NCI-H82 treated with DMSO at 0.1 percent for 48 hours (cell line): ENCODE results near the gene PLXNA2.

Source experiments
- DNase-seq: peaks from one replicate; lab custom pipeline; 2025; ENCODE audit not compliant: unreplicated experiment; lab: John Stamatoyannopoulos, UW

Gene PLXNA2

DNA sequence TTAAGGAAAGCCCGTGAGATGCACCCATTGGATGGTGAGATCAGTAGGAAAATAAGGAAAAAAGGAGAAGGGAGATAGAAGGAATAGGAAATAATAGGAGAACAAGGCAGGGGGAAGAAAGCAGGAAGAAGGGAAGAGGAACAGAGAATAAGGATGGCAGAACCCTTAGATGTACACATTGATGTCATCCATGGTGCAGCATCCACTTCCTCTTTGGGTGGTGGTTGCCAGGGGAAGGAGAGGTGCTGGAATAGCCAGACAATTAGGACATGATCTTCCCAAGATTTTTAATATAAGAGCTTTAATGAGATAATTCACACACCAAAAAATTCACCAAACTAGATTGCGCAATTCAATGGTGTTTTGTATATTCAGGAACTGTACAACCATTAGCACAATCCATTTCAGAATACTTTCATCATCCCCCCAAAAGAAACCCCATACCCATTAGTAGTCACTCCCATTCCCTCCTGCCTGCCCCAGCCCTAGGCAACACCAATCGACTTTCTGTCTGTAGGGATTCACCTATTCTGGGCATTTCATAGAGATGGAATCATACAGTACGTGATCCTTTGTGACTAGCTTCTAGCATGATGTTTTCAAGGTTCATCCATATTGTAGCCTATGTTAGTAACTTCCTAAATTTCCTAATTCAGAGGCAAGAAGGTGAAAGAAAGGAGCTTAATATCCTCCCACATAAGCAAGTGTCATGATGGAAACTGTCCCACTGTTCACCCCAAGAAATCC, 121.4 kb downstream of the PLXNA2 start:
- no peak for DNase-seq

DNA sequence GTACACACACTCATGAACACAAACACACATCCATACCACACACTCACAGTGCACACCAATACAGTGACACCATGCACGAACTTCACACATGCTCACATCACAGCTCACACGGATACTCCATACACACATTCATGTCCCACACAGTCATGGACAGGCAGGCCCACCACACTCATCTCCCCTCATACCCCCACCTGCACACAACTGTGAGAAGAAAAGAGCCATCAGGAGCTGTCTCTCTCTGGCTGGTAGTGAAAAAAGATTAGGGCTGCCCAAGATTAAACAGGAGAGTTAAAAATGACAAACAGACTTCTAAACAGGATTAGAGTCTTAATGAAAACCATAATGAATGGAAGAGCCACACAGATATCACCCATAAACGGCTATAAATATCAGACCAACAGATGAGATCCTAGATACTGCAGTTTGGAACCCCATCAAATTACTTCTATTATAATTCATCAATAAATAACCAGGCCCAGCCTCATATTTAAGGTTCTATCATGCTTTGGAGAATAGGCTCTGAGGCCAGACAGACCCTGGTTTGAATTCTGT, 122.3 kb downstream of the PLXNA2 start:
- peak; percentile 87 for DNase-seq

DNA sequence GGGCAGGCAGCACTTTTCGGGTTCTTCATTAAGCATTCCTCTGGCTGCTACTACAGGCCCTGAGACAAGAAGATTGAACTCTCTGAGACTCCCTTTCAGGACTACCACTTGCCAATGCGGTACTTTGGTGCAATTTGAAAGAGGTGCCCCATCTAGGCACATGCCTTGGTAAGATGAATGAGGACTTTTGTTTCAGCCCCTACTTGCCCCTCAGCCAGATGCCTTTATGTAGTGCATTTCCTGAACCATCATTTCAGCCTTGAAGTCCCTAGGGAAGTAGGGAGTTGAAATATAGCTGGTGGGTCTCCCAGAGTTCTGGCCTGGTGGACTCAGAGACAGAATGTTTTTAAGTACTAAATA, 123.8 kb downstream of the PLXNA2 start:
- DNase-seq, result no peak

DNA sequence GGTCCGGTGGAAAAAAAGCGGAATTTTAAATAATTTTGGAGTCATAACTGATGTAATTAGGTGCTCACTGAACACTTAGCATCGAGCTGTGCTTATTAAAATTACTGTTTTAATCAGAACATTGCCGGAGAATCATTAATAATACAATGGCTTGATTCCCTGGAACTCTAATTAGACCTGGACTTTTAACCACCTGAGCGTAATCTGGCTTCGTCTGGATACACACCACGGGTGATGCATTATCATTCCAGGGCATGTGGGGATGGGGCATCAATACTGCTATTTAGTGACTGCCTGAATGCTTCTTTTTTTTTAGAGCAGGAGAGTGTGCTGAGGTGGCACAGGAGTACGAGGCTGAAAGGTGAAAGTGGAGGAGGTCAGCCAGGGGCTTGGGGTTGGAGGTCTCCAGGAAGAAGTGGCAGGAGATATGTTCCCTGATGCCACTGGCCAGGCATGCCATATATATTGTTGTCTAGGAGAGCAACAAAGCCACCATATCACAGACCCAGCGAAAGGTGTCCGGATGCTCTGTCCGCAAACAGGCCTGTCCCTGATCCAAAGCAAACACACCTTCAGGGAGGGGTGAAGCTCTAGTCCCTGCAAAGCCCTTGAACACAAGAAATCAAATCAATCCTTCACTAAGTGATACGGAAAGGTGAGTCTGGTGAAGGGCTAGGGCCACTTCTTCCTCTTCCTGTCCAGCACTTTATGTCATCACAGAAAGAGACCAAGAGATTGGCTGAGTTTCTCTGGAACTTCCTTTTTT, 125.2 kb downstream of the PLXNA2 start:
- DNase-seq, result no peak

DNA sequence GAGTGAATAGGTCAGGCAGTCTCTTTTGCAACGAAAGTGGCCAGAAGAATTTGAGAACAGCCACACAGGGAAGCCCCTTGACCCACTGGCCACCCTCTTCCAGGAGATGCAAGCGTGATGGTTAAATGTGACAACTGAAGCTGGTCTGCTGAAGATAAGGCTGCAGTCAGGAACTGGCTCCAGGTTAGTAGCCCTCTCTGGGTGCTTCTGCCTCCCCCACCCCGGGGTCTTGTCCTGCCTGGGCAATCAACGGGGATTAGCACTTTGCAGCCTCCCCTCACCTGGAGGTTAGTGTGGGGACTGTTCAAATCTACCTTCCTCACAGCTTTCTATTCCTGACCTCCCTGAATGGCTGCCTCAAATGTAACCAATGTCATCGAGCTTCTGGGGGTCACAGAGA, 125.9 kb downstream of the PLXNA2 start:
- no peak for DNase-seq

DNA sequence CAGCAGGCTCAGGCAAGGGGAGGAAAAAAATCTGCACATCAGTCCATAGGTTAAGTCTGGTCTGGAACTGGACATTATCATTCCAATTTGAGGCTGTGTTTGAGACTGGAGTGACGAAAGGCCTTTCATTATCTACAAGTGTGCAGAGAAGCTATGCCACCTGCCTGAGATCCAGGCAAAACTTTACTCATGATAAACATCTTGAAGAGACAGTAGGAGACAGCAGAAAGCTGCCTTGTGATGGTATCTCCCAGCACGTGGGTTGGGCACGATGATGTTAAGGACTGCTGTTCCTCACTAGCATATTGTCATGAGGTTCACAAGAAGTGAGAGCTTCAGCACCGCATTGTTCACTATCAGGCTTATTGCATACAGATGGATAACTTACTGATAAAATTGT, 126.4 kb downstream of the PLXNA2 start:
- no peak for DNase-seq

DNA sequence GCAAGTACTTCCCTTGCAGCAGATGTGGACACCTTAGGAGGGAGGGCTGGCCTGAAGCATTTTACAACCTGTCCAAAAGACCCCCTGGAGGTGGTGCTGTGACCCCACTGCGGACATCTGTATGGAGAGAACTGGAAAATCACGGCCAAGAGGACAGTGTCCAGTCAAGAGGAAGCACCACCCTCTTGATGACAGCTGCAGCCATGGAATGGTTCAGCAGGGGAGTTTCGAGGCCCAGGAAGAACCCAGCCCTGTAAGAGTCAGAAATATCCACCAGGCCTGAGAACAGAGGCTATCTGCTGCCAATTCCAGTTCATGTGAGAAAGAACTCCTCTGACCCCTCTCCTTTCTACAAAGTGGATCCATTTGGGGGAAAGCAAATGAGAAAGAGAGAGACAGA, 126.8 kb downstream of the PLXNA2 start:
- DNase-seq, result no peak

DNA sequence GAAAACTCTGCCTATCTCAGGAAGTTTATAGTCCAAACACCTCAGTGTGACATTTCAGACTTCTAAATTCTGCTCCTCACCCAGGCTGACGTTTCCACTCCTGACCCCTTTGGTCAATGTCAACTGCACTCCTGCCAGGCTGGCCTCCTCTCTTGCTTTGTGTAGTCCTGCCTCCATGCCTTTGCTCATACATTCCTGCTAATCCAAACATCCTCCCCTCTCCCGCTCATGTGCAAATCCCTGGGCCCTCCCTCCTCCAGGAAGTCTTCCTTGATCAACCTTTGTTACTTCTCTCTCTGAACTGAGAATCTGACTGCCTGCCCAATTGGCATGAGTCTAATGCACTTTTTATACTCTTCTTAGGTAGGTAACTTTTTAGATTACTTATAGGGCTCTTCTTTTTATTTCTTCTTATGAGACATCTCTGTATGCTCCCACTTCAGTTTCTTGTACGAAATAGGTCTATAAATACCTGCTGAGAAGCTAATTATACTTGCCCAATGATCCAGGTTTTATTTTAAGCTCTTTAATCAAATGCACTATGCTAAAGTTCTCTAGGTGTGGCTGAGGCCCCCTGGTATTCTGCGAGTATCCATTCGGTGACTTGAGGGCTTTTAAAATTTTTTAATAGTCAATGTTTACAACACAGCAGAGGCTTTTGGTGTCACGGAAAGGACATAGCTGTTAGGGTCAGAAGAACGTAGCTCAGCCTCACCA, 128.1 kb downstream of the PLXNA2 start:
- DNase-seq, result peak; percentile 44

DNA sequence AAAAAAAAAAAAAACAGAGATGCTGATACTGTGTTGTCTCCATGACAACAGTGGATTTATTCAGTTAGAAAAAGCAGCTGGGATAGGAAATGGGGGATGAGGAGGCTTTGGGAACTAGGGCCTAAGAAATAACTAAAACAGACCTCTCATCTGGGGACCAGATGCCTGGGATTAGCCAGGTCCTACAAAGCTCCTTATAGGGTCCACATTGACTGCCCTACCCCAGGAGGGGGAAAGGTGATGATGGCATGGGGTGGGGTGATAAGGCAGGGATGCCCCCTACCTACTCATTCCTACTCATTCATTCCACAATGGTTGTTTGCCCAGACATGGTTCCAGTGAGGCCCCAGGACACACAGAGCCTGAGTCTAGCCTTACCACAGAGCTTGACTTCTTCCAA, 131.2 kb downstream of the PLXNA2 start:
- DNase-seq, result peak; percentile 45

DNA sequence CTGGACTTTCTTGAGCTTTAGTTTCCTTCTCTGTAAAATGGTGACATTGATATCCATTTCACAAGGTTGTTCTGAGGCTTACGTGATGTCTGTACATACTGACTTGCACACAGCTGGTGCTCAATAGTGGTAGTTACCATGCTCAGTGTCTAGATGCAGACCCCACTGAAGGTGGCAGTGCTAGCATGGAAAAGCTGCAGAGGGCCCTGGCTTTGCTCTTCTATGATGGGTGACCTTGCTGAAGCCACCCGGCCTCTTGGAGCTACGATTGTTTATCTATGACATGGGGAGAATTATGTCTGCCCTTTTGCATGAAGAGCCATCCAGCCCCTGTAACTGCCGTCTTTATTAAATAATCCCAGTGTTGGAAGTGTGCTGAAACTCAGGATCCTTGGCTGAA, 131.8 kb downstream of the PLXNA2 start:
- no peak for DNase-seq

DNA sequence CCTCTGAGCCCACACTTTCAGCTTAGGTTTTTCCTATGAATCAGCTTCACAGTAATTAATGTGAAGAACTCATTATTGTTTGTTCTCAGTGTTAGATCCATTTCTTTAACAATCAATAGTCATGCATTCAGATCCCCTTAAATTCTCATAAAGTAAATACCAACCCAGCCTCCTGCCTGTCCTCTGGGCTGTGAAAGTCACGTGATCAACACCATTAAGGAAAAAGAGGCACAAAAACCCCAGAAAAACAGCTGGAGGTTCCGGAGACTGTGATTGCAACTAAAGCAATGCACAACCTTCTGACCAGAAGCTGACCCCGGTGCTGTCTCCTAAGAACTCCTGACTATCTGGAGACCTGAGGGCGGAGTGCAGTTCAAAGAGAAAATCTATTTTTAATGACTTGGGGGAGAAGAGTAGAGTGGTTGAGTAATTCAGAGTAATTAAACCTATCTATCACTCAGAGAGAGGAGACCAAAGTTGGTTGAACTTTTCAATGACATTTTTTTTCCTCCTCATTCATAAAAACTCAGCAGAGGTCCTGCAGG, 132.5 kb downstream of the PLXNA2 start:
- DNase-seq, result no peak

DNA sequence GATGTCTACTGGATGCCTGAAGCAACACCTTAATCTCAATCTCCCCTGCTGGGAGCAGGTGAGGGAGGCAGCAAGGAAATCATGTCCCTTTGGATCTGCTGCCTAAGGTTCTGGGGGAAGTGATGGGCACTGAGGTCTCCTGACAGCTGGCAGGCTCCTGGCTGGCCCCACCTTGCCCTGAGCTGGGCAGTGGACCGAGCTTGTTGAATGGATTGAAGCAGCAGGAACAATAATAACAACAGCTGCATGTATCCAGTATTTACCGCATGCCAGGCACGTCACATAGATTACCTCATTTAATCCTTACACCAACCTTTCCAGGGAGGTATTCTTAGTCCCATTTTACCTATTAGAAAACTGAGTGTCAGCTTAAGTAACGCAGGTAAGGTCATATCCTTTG, 133.9 kb downstream of the PLXNA2 start:
- peak; percentile 26 for DNase-seq

DNA sequence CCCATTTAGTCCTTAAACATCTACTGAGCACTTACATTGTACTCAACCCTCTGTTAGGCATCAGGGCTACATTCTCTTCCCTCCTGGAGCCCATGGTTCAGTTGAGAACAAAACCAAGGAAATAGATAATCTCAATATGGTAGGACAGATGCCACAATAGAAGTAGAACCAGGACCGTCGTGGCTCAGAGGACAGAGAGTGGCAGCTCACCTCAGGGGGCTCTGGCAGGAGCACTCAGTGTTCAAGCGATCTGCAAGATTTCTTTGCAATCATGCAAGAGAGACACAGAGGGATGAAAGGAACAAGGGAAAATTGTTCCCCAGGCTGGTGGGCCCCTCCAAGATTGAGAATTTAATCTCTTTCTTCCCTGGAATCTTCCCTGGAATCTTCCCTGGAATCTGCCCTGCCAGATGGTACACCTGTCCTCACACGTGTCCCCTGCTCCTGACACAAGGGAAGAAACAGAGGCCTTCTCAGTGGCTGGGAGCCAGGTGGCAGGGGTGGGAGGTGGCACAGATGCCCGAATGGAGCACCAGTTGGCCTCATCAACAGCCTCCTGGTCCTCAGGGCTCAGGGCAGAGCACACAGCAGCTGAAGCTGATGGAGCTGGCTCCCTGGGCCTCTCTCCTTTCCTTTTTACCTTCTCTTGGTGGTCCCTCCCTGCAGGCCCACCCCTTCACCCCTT, 135.4 kb downstream of the PLXNA2 start:
- DNase-seq, result no peak

DNA sequence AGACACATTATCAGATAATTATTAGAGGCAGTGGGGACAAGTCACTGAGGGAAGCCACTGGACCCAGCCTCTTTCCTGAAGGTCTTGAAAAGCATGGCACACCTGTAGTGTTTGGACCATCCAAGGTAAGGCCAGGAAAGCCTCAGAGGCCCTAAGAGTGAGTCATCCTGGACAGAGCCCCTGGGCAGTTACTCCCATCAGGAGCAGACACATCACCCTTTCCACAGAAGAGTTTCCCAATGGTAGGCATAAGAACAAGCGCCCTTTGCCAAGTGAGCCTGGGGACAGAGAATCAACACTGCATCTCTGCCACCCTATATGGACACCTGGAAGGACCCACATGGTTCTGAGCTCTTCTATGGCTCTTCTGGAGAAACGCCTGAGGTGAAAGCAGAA, 136.0 kb downstream of the PLXNA2 start:
- DNase-seq, result no peak

DNA sequence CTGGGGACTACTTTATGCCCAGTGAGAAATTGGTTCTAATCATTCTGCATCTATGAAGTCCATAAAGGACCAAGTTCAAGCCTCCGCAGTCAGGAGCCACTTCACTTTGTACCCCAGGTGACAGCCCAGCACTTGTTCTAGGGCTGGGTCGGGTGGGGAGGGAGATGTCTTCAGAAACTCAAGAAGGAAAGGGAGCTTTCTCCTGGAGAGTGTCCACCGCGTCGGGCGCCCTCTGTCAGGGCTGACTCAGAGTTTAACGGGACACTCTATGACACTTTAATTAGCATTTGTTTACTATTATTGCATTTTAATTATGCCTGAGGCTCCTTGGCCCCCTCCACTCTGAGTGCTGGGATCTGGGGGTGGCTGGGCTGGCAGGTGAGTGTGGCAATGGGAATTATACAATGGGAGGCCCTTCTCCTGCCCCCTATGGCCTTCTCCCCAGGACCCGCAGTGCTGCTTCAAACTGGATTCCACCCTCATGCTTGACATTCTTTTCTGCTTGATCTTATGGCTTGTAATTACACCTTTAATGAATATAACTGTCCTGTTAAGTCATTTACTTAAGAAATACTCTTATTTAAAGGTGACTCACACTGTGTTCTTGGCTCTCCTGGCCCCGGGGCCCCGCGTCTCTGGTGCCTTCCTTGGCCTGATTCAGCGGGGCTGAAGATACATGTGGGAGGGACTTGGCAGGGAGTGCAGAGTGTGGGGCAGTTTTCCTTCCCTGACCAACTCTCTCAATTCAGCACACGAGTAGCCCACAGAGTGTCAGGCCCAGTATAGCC, 136.6 kb downstream of the PLXNA2 start:
- no peak for DNase-seq

DNA sequence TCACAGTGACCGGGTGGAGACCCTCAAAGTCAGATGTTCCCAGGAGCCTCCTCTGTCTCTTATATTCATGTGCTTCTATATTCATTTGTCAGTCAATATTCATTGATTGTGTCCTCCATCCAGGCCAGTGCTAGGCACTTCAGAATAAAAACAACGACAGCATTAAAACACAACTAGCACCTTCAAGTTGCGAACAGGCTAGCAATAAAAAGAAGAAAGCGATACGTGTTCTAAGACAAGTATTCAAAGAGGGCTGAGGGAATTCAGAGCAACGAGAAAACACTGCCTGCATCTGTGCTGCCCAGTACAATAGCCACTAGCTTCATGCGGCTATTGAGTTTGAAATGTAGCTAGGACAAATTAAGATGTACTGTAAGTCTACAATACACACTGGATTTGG, 138.0 kb downstream of the PLXNA2 start:
- DNase-seq, result no peak

DNA sequence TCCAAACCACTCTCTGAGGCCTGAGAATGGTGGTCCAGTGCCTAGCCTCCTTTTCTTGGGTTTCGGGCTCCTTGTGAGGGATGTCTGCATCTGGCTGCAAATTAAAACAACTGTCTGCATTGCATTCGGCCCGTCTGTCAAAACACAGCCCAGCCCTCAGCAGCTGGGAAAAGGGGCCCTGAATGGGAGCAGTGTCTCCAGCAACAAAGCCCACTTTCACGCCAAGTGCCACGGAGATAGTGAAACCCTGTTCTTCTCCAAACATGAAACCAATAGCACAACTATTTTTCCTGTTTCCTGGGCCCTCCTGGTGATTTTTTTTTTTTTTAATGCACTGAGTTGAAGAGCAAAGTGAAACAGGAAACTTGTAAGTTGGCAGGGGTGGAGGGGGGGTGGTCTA, 138.4 kb downstream of the PLXNA2 start:
- DNase-seq, result no peak

DNA sequence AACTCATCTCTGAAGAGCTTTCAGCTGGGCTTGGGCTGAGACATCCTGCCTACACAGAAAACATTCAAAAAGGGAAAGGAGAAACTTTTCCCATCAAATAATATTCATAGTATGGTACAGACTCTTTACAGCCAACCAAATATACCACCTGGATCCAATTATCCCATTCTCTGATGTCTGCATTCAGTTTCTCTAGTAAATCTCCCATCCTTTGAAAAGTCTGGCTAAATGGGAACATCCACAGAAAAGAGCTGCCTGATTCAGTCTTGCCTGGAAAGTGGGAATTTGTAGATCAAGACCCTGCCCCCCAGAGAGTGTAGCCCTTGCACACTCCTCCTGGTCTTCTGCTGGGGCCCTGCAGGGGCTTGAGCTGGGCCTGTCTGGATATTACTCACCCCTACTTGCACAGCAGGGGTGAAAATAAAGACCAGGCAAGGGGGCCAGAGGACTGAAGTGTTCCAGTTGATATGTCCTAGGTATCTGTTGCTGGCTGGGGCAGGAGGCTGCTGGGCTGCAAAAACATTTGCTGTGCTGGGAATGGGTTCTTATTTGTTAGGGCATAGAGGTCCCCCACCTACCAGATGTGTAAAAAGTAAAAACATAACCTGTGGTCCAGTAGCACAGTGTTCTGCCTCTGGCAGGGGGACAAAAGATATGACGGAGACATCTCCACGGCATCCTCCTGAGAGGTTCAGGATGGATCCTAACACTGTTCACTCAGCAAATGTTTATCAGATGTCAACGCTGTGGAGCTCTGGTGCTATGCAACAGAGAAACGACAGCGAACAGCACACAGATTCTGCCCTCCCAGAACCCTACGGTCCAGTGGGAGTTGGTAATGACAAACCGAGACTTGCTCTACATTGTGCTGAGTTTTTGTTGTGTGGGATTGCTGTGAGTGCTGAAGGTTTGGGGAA, 140.3 kb downstream of the PLXNA2 start:
- DNase-seq, result no peak
